HL-60 (cell line): ENCODE results near the gene AK9.

Experiments
- CTCF ChIP-seq: IDR thresholded peaks from one replicate; pipeline ENCODE4 v1.5.1; 2011; ENCODE audit warnings: low read length, control low read depth, inconsistent platforms; ENCODE audit not compliant: insufficient read depth
- GABPA ChIP-seq: IDR thresholded peaks from 2 replicates; pipeline ENCODE4 v1.6.1; 2012; ENCODE audit warnings: low read depth
- POLR2AphosphoS5 ChIP-seq: IDR thresholded peaks from 2 replicates; pipeline ENCODE4 v1.6.1; 2012; ENCODE audit warnings: low read depth

GRCh38 chr6:109458774-109459531, 232.0 kb downstream of the AK9 start:
- TF ChIP-seq CTCF: no peak
- peak; percentile 46; the same call in 1 of the 2 replicates for TF ChIP-seq GABPA
- peak; percentile 48; the same call in 1 of the 2 replicates for TF ChIP-seq POLR2AphosphoS5
